ENCODE data around the gene ATP5ME.

Gene ATP5ME

DNA sequence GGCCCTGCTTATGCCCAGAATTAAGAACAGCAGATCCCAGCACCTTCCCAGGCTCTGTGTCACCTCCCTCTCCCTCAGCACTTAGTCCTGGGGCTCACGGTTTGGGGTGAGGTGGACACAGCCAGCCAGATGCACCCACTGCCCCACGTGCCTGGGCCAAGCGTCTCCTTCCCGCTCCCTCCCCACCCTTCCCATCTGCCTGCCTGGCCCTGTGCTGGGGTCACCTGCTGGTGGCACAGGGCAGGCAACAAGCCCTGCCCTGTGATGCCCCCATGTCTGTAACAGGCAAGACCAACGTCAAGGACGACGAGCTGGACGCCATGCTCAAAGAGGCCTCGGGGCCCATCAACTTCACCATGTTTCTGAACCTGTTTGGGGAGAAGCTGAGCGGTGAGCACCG is 5.6 kb upstream of the ATP5ME start:
- Histone ChIP-seq H3K4me3 (ENCODE audit: low read depth, low read length) (no peak overlapping the region), H3K27me3 (ENCODE audit: insufficient read depth, low read depth, severe bottlenecking) (no peaks in the 10 kb centered on the region), H3K9me3 (ENCODE audit: severe bottlenecking) (no peaks in the 10 kb centered on the region), H3K27ac (no peak overlapping the region), H3K36me3 (no peaks in the 10 kb centered on the region)
- TF ChIP-seq, protein P1, sequence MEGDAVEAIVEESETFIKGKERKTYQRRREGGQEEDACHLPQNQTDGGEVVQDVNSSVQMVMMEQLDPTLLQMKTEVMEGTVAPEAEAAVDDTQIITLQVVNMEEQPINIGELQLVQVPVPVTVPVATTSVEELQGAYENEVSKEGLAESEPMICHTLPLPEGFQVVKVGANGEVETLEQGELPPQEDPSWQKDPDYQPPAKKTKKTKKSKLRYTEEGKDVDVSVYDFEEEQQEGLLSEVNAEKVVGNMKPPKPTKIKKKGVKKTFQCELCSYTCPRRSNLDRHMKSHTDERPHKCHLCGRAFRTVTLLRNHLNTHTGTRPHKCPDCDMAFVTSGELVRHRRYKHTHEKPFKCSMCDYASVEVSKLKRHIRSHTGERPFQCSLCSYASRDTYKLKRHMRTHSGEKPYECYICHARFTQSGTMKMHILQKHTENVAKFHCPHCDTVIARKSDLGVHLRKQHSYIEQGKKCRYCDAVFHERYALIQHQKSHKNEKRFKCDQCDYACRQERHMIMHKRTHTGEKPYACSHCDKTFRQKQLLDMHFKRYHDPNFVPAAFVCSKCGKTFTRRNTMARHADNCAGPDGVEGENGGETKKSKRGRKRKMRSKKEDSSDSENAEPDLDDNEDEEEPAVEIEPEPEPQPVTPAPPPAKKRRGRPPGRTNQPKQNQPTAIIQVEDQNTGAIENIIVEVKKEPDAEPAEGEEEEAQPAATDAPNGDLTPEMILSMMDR (IDR thresholded peaks at IDR 0.05; ENCODE audit: low read depth, low read length) = no peak
- no peak for DNase-seq

DNA sequence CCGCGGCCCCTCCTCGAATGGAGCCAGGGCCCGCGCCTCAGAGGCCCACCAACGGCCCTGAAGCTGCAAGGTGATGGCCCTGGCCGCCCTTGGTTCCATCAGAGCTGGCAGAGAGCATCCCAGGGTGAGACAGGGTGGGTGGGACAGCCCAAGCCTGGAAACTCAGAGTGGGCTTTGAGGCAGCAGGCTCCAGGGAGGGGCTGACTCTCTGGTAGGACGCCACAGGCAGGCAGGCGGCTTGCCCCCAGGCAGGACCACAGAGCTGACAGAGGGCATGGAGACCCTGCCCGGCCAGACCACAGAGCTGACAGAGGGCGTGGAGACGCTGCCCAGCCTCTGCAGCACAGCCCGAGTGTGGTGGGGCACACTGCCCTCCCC is 5.0 kb upstream of the ATP5ME start:
- H3K4me3 ChIP-seq (ENCODE audit: low read depth, low read length) = no peak overlapping the region

DNA sequence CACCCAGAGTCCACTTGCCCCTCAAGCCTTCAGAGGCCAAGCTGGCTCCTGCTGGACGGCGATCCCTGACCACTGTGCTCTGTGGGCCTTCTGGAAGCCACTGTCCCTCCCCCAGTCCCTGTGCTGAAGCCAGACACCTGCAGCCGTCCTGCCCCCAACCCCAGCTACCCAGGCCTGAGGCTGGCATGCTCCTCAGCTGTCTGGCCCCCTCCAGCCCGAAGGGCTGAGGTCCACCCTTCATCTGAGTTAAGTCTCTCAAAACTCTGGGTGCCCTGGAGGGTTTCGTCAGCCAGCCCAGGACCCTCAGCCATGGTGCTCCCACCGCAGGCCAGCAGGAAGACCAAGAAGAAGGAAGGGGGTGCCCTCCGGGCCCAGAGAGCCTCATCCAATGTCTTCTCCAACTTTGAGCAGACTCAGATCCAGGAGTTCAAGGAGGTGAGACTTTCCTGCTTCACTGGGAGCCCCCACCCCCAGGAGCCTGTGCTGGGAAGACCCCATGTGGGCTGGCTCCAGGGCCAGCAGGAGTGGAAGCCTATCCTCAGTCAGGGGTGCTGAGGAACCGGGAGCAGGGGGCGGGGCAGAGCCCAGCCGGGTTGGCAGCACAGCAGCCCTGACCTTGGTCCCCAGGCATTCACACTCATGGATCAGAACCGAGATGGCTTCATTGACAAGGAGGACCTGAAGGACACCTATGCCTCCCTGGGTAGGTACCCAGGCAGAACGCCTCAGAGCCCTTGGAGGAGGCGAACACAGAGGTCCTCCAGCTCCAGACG is 4.4 kb upstream of the ATP5ME start:
- no peak for DNase-seq
- no peak overlapping the region for H3K4me3 ChIP-seq (ENCODE audit: low read depth, low read length)
- TF ChIP-seq, protein P1 (IDR thresholded peaks at IDR 0.05; ENCODE audit: low read depth, low read length) = no peak

More for the DNA sequence above, 5.0 kb upstream of the ATP5ME start:
- H3K27me3 ChIP-seq (ENCODE audit: insufficient read depth, low read depth, severe bottlenecking) = no peaks in the 10 kb centered on the region
- no peaks in the 10 kb centered on the region for H3K36me3 ChIP-seq
- TF ChIP-seq, protein P1 (IDR thresholded peaks at IDR 0.05; ENCODE audit: low read depth, low read length) = no peak
- no peaks in the 10 kb centered on the region for H3K9me3 ChIP-seq (ENCODE audit: severe bottlenecking)
- H3K27ac ChIP-seq = no peak overlapping the region
- DNase-seq = no peak

DNA sequence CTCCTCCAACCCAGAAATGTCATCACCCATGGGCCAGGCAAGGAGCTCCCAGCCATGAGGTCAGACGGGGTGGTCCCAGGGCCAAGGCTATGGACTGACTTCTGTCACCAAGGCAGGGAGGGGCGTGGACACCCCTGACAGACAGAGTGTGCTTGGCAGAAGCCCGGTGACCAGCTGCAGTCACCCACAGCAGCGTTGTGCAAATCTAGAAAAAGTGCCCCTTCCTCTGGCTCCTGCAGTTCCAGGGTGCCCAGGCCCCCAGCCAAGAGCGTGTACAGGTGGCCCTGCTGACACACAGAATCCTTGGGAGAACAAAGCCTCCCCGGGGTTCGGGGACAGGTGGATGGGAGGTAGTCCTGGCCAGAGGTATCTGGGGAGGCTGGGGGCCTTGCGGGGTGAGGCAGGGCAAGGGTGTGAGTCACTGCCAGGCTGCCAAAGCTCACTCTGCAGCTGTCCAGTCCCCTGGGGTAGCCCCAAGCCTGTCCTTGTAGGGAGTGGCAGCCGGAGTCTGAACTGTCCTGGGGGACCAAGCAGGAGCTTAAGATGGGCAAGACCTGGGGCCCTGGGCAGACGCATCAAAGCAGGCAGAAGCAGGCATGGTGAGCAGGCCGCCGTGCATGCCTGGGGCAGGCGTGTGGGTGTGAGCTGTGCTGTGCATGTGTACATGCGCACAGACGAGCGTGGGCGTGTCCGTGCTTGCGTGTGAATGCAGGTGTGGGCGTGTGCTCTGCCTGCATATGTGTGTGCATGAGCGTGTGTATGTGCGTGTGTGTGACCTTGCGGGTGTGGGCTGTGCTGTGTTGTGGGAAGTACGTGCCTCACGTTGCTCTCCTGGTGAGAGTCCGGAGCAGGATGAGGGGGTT is 3.6 kb upstream of the ATP5ME start:
- DNase-seq = no peak
- Histone ChIP-seq H3K27me3 (ENCODE audit: insufficient read depth, low read depth, severe bottlenecking) (no peaks in the 10 kb centered on the region), H3K27ac (no peak overlapping the region), H3K36me3 (peaks cover 6% of the 10 kb centered on the region), H3K9me3 (ENCODE audit: severe bottlenecking) (no peaks in the 10 kb centered on the region), H3K4me3 (ENCODE audit: low read depth, low read length) (no peak overlapping the region)
- TF ChIP-seq, protein P1 (IDR thresholded peaks at IDR 0.05; ENCODE audit: low read depth, low read length) = no peak

More for the DNA sequence above, 4.4 kb upstream of the ATP5ME start:
- Histone ChIP-seq H3K9me3 (ENCODE audit: severe bottlenecking) (no peaks in the 10 kb centered on the region), H3K27ac (no peak overlapping the region), H3K27me3 (ENCODE audit: insufficient read depth, low read depth, severe bottlenecking) (no peaks in the 10 kb centered on the region), H3K36me3 (no peaks in the 10 kb centered on the region)

DNA sequence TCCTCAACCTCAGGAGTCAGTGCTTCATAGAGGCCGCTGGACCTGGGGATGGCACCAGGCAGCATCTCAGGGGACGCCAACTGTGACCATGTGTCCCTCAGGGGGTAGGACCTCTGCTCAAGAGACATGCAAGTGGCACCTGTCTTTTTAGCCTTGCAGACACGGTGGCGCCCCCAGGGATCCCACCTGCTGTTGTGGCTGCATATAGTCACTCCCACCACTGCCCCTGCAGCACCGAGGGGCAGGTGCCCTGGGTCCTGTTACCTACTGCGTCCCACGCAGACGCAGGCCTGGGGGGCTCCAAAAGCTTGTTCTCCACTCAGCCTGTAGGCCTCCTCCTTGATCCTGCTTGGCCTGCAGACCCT is 2.8 kb upstream of the ATP5ME start:
- TF ChIP-seq, protein P1 (IDR thresholded peaks at IDR 0.05; ENCODE audit: low read depth, low read length) = no peak
- H3K4me3 ChIP-seq (ENCODE audit: low read depth, low read length) = no peak overlapping the region
- no peaks in the 10 kb centered on the region for H3K27me3 ChIP-seq (ENCODE audit: insufficient read depth, low read depth, severe bottlenecking)
- DNase-seq = no peak
- peaks cover 14% of the 10 kb centered on the region for H3K36me3 ChIP-seq
- no peak overlapping the region for H3K27ac ChIP-seq
- no peaks in the 10 kb centered on the region for H3K9me3 ChIP-seq (ENCODE audit: severe bottlenecking)
